ENCODE results near the gene PQBP1. TPM values are rescaled to one million over a fixed set of nuclear protein-coding genes. Genes with fewer than 3 reads are reported as not detected.
"Not testable (repeated sequence)": the region's sequence is repeated elsewhere in the genome, so short reads cannot be mapped to it uniquely, and the experiment has no call there.

PQBP1 gene
- 101 TPM for polyA plus RNA-seq (2013)

GRCh38 chrX:48897625-48898306 is at the start of gene PQBP1, which contains the start of gene TIMM17B:
TSS of gene PQBP1 (plus strand) at chrX:48897930. CDS start at chrX:48898510, 580 bp downstream.
TSS of gene TIMM17B (minus strand) at chrX:48897768. CDS start at chrX:48897749, 19 bp downstream.
- Histone ChIP-seq H3K4me3 (ENCODE audit: control insufficient read depth in 1 of 7, extremely low read depth in 1 of 7, insufficient read depth in 4 of 7, low read depth in 2 of 7, low read length in 6 of 7) (peak within 1 kb of the TSS; percentile 59 to 83 (median 77)), H3K27ac (ENCODE audit: insufficient read depth in 1 of 2, low read depth in 1 of 2, low read length in 2 of 2, poor library complexity in 1 of 2, severe bottlenecking in 2 of 2) (peak within 1 kb of the TSS; percentile 88 to 94), H3K36me3 (ENCODE audit: control insufficient read depth in 4 of 4, insufficient read depth in 4 of 4, low read length in 3 of 4) (peaks cover 0 to 43% (median 23%) of the 10 kb centered on the region in 4 experiments), H3K4me1 (ENCODE audit: control extremely low read depth in 1 of 4, control insufficient read depth in 4 of 4, insufficient read depth in 4 of 4, low read length in 3 of 4) (peaks cover 0 to 16% (median 12%) of the 10 kb centered on the region in 4 experiments), H3K9me3 (ENCODE audit: control extremely low read depth in 1 of 5, control insufficient read depth in 4 of 5, insufficient read depth in 2 of 5, low read depth in 1 of 5, low read length in 4 of 5) (peaks cover 0 to 4% (median 0%) of the 10 kb centered on the region in 5 experiments), H3K27me3 (replicated peaks in 2 of 5; ENCODE audit: control insufficient read depth in 4 of 5, insufficient read depth in 5 of 5, low read length in 4 of 5) (no peaks in the 10 kb centered on the region)
- POLR2A ChIA-PET = interaction anchor here (0.7 to 2.5 kb wide), 7 partner anchors 8 to 269 kb away, joined by 3 to 12 read pairs (median 3); partner anchors contain the start of genes OTUD5 and SLC35A2
- DNase-seq = peak; percentile 95 to 97 (median 96)
- WGBS (ENCODE audit: insufficient coverage) = 39% methylated on average over 49 of the region's 49 CpGs
- CTCF ChIA-PET = interaction anchor here (1.7 kb wide), 1 partner anchor 42 kb away, joined by 3 read pairs; no protein-coding TSS in a partner anchor

DNA sequence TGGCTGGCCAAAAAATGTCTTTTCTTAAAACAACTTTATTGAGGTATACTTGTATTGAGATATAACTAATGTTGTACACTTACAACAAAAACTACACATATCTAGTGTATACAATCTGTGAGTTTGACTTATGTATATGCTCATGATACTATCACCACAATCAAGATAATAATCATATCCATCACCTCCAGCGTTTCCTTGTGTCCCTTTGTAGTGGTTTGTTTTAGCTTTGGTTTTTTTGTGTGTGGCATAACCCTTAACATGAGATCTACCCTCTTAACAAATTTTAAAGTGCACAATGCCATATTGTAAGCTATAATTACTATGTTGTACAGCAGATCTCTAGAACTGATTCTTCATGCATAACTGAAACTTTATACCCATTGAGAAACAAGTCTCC is 48.9 kb upstream of the PQBP1 start:
- Histone ChIP-seq H3K4me1 (ENCODE audit: control extremely low read depth in 1 of 4, control insufficient read depth in 4 of 4, insufficient read depth in 4 of 4, low read length in 3 of 4) (no peaks in the 10 kb centered on the region), H3K4me3 (ENCODE audit: control insufficient read depth in 1 of 7, extremely low read depth in 1 of 7, insufficient read depth in 4 of 7, low read depth in 2 of 7, low read length in 6 of 7) (no peak overlapping the region), H3K9me3 (ENCODE audit: control extremely low read depth in 1 of 5, control insufficient read depth in 4 of 5, insufficient read depth in 2 of 5, low read depth in 1 of 5, low read length in 4 of 5) (peaks cover 0 to 2% (median 0%) of the 10 kb centered on the region in 5 experiments), H3K36me3 (ENCODE audit: control insufficient read depth in 4 of 4, insufficient read depth in 4 of 4, low read length in 3 of 4) (no peaks in the 10 kb centered on the region), H3K27ac (ENCODE audit: insufficient read depth in 1 of 2, low read depth in 1 of 2, low read length in 2 of 2, poor library complexity in 1 of 2, severe bottlenecking in 2 of 2) (no peak overlapping the region), H3K27me3 (replicated peaks in 2 of 5; ENCODE audit: control insufficient read depth in 4 of 5, insufficient read depth in 5 of 5, low read length in 4 of 5) (peaks cover 0 to 2% (median 0%) of the 10 kb centered on the region in 5 experiments)
- ChIA-PET CTCF (interaction anchor here (1.0 kb wide), 1 partner anchor 14 kb away, joined by 3 read pairs; no protein-coding TSS in a partner anchor), POLR2A (no interaction called here)
- no peak for DNase-seq
- WGBS (ENCODE audit: insufficient coverage) = no CpG with 5 or more reads among the region's 1 CpG

DNA sequence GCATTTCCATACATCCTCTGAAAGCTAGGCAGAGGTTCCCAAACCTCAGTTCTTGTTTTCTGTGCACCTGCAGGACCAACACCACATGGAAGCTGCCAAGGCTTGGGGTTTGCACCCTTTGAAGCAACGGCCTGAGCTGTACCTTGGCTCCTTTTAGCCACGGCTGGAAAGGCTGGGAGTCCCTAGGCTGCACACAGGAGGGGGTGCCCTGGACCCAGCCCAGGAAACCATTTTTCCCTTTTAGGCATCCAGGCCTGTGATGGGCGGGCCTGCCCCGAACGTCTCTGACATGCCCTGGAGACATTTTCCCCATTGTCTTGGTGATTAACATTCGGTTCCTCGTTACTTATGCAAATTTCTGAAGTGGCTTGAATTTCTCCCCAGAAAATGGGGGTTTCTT is 44.9 kb upstream of the PQBP1 start:
- Histone ChIP-seq H3K27ac (ENCODE audit: insufficient read depth in 1 of 2, low read depth in 1 of 2, low read length in 2 of 2, poor library complexity in 1 of 2, severe bottlenecking in 2 of 2) (no peak overlapping the region), H3K9me3 (ENCODE audit: control extremely low read depth in 1 of 5, control insufficient read depth in 4 of 5, insufficient read depth in 2 of 5, low read depth in 1 of 5, low read length in 4 of 5) (peaks cover 0 to 2% (median 0%) of the 10 kb centered on the region in 5 experiments), H3K4me1 (ENCODE audit: control extremely low read depth in 1 of 4, control insufficient read depth in 4 of 4, insufficient read depth in 4 of 4, low read length in 3 of 4) (no peaks in the 10 kb centered on the region), H3K27me3 (replicated peaks in 2 of 5; ENCODE audit: control insufficient read depth in 4 of 5, insufficient read depth in 5 of 5, low read length in 4 of 5) (no peaks in the 10 kb centered on the region), H3K36me3 (ENCODE audit: control insufficient read depth in 4 of 4, insufficient read depth in 4 of 4, low read length in 3 of 4) (no peaks in the 10 kb centered on the region), H3K4me3 (ENCODE audit: control insufficient read depth in 1 of 7, extremely low read depth in 1 of 7, insufficient read depth in 4 of 7, low read depth in 2 of 7, low read length in 6 of 7) (no peak overlapping the region)
- WGBS (ENCODE audit: insufficient coverage) = 81% methylated on average over 7 of the region's 7 CpGs
- ChIA-PET POLR2A (no interaction called here), CTCF (no interaction called here)
- no peak for DNase-seq

GRCh38 chrX:48853494-48853893 is 44.2 kb upstream of the PQBP1 start:
- H3K9me3 ChIP-seq (ENCODE audit: control extremely low read depth in 1 of 5, control insufficient read depth in 4 of 5, insufficient read depth in 2 of 5, low read depth in 1 of 5, low read length in 4 of 5); H3K27ac ChIP-seq (ENCODE audit: insufficient read depth in 1 of 2, low read depth in 1 of 2, low read length in 2 of 2, poor library complexity in 1 of 2, severe bottlenecking in 2 of 2); POLR2A ChIA-PET: not testable (repeated sequence)

DNA sequence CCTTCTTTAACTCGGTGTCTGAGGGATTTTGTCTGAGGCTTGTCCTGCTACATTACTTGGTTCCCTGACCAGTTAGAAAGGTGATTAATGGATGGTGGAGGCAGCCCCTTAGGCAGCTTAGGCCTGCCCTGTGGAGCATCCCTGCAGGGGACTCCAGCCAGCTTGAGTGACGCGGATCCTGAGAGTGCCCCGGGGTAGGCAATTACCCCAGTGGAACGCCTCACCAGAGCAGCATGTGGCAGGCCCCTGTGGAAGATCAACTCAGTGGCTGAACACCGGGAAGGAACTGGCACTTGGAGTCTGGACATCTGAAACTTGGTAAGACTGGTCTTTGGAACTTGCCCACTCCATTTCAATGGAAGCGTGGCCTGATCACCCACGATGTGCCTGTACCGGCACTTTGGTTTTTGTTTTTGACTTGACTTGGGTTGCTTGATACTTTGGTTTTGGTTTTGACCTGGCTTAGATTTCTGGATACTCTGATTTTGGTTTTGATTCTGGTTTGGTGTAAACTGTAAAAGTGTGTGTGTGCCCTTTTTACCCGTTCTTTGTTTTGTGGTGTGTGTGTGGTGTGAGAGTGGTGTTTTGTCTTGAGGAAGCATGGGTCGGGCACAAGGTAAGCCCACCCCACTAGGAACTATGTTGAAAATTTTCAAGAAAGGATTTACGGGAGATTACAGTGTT is 43.5 kb upstream of the PQBP1 start:
- CTCF ChIA-PET; H3K4me3 ChIP-seq (ENCODE audit: control insufficient read depth in 1 of 7, extremely low read depth in 1 of 7, insufficient read depth in 4 of 7, low read depth in 2 of 7, low read length in 6 of 7): not testable (repeated sequence)

More at GRCh38 chrX:48853494-48853893, 44.2 kb upstream of the PQBP1 start:
- H3K4me1 ChIP-seq (ENCODE audit: control extremely low read depth in 1 of 4, control insufficient read depth in 4 of 4, insufficient read depth in 4 of 4, low read length in 3 of 4); H3K27me3 ChIP-seq (replicated peaks in 2 of 5; ENCODE audit: control insufficient read depth in 4 of 5, insufficient read depth in 5 of 5, low read length in 4 of 5); H3K36me3 ChIP-seq (ENCODE audit: control insufficient read depth in 4 of 4, insufficient read depth in 4 of 4, low read length in 3 of 4); CTCF ChIA-PET; DNase-seq; H3K4me3 ChIP-seq (ENCODE audit: control insufficient read depth in 1 of 7, extremely low read depth in 1 of 7, insufficient read depth in 4 of 7, low read depth in 2 of 7, low read length in 6 of 7): not testable (repeated sequence)

GRCh38 chrX:48854898-48855297 is 42.8 kb upstream of the PQBP1 start:
- Histone ChIP-seq H3K4me1 (ENCODE audit: control extremely low read depth in 1 of 4, control insufficient read depth in 4 of 4, insufficient read depth in 4 of 4, low read length in 3 of 4) (no peaks in the 10 kb centered on the region), H3K27ac (ENCODE audit: insufficient read depth in 1 of 2, low read depth in 1 of 2, low read length in 2 of 2, poor library complexity in 1 of 2, severe bottlenecking in 2 of 2) (no peak overlapping the region), H3K4me3 (ENCODE audit: control insufficient read depth in 1 of 7, extremely low read depth in 1 of 7, insufficient read depth in 4 of 7, low read depth in 2 of 7, low read length in 6 of 7) (no peak overlapping the region), H3K9me3 (ENCODE audit: control extremely low read depth in 1 of 5, control insufficient read depth in 4 of 5, insufficient read depth in 2 of 5, low read depth in 1 of 5, low read length in 4 of 5) (peaks cover 0 to 2% (median 0%) of the 10 kb centered on the region in 5 experiments), H3K36me3 (ENCODE audit: control insufficient read depth in 4 of 4, insufficient read depth in 4 of 4, low read length in 3 of 4) (no peaks in the 10 kb centered on the region), H3K27me3 (replicated peaks in 2 of 5; ENCODE audit: control insufficient read depth in 4 of 5, insufficient read depth in 5 of 5, low read length in 4 of 5) (no peaks in the 10 kb centered on the region)
- peak in 1 of 3 donors; percentile 15 for DNase-seq
- POLR2A ChIA-PET = no interaction called here
- WGBS (ENCODE audit: insufficient coverage) = 17% methylated on average over 1 of the region's 5 CpGs
- CTCF ChIA-PET = no interaction called here

More for the DNA sequence above, 43.5 kb upstream of the PQBP1 start:
- H3K4me1 ChIP-seq (ENCODE audit: control extremely low read depth in 1 of 4, control insufficient read depth in 4 of 4, insufficient read depth in 4 of 4, low read length in 3 of 4); DNase-seq; H3K27ac ChIP-seq (ENCODE audit: insufficient read depth in 1 of 2, low read depth in 1 of 2, low read length in 2 of 2, poor library complexity in 1 of 2, severe bottlenecking in 2 of 2); H3K36me3 ChIP-seq (ENCODE audit: control insufficient read depth in 4 of 4, insufficient read depth in 4 of 4, low read length in 3 of 4); H3K9me3 ChIP-seq (ENCODE audit: control extremely low read depth in 1 of 5, control insufficient read depth in 4 of 5, insufficient read depth in 2 of 5, low read depth in 1 of 5, low read length in 4 of 5); H3K27me3 ChIP-seq (replicated peaks in 2 of 5; ENCODE audit: control insufficient read depth in 4 of 5, insufficient read depth in 5 of 5, low read length in 4 of 5); POLR2A ChIA-PET: not testable (repeated sequence)
- WGBS (ENCODE audit: insufficient coverage) = 92% methylated on average over 9 of the region's 12 CpGs

DNA sequence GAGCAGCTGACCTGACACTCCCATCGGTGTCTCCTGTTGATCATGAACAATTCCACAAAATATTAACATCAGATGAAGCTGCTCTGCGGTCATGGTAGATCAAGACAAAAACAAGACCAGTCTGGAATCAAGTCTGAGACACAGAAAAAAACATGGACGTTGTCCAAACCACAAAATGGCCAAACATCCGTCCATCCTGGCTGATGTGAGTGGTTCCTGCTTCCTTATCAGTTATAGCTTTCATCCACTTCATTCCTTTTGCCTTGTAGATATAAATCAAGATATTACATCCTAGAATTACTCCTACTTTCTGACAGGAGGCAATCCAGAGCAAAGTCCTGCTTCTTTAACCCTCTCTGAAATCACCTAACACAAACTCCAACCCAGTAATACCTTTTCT is 33.5 kb upstream of the PQBP1 start:
- DNase-seq = no peak
- H3K27ac ChIP-seq (ENCODE audit: insufficient read depth in 1 of 2, low read depth in 1 of 2, low read length in 2 of 2, poor library complexity in 1 of 2, severe bottlenecking in 2 of 2) = no peak overlapping the region
- WGBS (ENCODE audit: insufficient coverage) = 51% methylated on average over 4 of the region's 4 CpGs

More for the DNA sequence above, 33.5 kb upstream of the PQBP1 start:
- H3K4me1 ChIP-seq (ENCODE audit: control extremely low read depth in 1 of 4, control insufficient read depth in 4 of 4, insufficient read depth in 4 of 4, low read length in 3 of 4) = peaks cover 0 to 2% (median 0%) of the 10 kb centered on the region in 4 experiments
- H3K4me3 ChIP-seq (ENCODE audit: control insufficient read depth in 1 of 7, extremely low read depth in 1 of 7, insufficient read depth in 4 of 7, low read depth in 2 of 7, low read length in 6 of 7) = no peak overlapping the region
- H3K9me3 ChIP-seq (ENCODE audit: control extremely low read depth in 1 of 5, control insufficient read depth in 4 of 5, insufficient read depth in 2 of 5, low read depth in 1 of 5, low read length in 4 of 5) = no peaks in the 10 kb centered on the region
- H3K27me3 ChIP-seq (replicated peaks in 2 of 5; ENCODE audit: control insufficient read depth in 4 of 5, insufficient read depth in 5 of 5, low read length in 4 of 5) = no peaks in the 10 kb centered on the region
- H3K36me3 ChIP-seq (ENCODE audit: control insufficient read depth in 4 of 4, insufficient read depth in 4 of 4, low read length in 3 of 4) = no peaks in the 10 kb centered on the region
- ChIA-PET CTCF (interaction anchor here (1.4 to 1.6 kb wide), 2 partner anchors 15 to 27 kb away, joined by 3 read pairs; no protein-coding TSS in a partner anchor), POLR2A (no interaction called here)
